Stimulated activated CD8-positive, alpha-beta memory T cell treated with anti-CD3 and anti-CD28 coated beads, Interleukin-12 subunit alpha, Interleukin-12 subunit beta, amount 100 ng/mL, for 4 hours (primary cell): ENCODE data around the gene PRR22.
"Not testable (repeated sequence)": the region's sequence is repeated elsewhere in the genome, so short reads cannot be mapped to it uniquely, and the experiment has no call there.

Experiments used
- DNase-seq: peaks from one replicate; pipeline ENCODE4 v3.0.0-alpha.2; 2020; ENCODE audit warnings: low read depth

The PRR22 gene

DNA sequence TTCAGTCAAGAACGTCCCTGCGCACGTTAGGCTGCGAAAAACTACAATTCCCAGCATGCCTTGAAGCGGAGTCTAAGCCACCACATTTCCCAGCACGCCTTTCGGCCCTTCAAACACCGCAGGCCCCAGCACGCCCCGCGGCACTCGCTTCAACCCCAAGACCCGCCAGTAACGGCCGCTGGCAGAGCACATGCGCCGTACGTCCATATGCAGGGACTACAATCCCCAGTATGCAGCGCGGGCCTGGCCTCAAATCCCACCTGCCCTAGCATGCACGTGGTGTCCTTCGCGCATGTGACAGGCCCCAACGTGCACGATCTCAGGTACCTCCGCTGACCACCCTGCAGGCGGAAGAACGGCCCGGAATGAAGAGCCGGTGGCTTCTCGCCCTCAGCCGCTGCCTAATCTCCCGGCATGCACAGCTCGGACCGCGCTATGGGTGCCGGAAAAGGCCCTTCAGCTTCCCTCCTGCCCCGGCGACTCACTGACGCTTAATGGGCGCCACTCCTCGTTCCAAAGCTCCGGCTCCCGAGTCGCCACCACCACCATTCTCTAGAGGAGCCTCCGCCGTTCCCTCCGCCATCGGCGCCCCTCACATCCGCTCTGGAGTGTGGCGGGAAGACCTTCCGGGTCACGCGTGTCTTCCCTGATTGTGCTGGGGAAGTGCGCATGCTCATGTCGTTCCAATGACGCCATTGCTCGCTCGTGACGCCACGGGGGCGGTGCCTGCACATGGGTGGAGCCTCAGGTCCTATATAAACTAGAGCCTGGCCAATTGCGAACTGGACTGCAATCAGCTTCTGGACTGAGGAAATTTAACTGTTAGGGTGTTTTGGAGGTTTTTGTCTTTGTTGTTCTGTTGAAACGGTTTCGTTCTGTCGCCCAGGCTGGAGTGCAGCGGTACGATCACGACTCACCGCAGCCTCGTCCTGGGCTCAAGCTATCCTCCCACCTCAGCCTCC lies 6.3 kb upstream of the PRR22 start, which contains the start of gene DUS3L:
DUS3L (minus strand) TSS at position 605 of the 962 bp plus-strand sequence; CDS start at position 583, 22 bp downstream.
- DNase-seq: peak; percentile 87

DNA sequence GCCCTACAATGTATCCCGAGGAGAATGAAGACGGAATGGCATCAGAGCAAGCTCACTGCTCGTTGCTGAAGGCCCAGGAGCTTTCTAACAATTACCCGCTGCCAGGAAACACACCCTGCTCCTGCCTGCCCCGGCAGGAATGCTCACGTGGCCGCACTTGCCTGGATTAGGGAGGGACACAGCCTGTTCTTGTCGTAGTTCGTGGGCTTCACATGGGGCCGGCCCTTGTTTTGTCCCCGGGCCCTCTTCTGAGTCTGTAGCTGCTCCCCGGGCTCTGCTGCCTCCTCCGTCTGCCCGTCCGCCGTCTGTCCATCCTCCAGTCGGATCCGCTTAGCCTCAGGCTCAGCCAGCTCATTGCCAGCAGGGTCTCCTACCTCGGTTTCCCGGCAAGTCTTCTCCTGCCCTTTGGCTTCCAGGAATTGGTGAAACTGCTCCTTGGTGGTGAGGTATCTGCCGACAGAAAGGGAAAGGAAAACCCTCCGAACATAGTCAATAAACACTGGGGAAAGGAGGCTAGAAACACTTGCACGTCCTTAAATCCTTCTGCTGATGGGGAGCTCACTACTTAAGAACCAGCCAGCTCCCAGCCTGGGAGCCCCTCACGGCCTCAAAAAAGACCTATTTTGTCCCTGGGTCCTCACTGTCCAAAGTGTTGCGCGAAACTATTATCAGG lies 5.5 kb upstream of the PRR22 start:
- DNase-seq: no peak

DNA sequence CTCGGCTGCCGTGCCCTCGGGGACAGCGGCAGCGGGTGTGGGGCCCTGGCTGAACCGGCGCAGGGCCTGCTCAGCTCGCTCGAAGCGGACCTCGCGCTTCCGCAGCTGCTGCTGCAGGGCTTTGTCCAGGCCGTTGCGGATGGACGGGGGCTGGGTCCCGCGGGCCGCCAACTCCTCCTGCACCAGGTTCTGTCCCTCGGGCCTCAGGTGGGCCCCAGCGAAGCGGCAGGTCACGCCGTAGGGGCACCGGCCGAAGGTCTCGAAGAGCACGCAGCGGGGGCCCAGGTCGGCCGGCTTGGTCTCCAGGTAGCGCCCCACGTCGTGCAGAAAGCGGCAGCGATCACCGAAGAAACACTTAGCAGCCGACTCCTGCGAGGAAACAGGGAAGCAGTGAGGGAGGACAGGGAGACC lies 4.8 kb upstream of the PRR22 start:
- no peak for DNase-seq

DNA sequence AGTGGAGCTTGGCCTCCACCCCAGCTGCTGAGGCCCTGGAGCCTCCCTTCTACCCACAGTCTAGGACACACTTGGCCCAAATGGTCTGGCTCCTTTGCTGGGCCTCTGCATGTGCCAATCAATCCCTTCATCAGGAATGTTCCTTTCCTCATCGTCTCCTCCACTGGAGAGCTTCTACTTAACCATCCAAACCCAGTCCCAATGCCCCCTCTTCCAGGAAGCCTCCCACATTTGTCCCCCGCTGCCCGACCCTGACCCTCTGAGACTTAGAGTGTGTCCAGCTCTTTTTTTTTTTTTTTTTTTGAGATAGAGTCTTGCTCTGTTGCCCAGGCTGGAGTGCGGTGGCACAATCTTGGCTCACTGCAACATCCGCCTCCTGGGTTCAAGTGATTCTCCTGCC lies 3.9 kb upstream of the PRR22 start:
- no peak for DNase-seq

- DNase-seq: no peak
Observed at GRCh38 chr19:5787409-5788182, 3.0 kb upstream of the PRR22 start.

DNA sequence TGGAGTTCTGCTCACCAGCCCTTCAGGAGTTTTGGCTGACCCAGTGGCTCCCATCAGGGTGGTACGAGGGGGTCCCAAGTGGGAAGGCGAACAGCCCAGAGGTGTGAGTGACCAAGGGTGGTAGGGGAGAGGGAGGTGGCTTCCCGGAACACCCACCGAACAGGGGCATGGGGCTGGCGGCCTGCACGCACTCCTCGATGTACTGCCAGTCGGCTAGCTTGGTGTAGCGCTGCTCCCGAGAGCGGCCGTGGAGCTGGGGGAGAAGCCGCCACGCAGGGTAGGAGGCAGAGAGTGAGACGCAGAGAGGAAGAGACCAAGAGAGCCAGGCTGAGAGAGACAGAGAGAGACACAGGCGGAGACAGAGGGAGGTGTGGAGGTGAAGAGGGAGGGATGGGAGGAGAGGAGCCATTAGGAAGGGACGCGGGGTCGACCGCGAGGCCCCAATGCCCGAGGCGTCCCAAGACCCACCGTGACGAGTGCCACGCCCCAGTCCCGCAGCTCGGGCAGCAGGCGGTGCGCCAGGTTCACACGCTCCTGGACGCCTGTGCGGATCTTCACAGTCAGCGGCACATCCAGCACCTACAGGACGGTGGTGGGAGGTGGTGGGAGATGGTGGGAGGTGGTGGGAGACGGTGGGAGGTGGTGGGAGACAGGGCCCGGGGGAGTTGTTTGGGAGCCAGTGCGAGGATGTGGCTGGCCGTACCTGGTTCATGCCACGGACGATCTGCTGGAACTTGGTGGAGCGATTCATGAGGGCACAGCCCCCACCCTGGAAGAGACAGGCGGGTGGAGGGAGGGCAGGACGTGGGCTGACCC lies 2.3 kb upstream of the PRR22 start:
- DNase-seq: no peak

- no peak for DNase-seq
Observed at GRCh38 chr19:5785423-5785822, 877 bp upstream of the PRR22 start.

DNA sequence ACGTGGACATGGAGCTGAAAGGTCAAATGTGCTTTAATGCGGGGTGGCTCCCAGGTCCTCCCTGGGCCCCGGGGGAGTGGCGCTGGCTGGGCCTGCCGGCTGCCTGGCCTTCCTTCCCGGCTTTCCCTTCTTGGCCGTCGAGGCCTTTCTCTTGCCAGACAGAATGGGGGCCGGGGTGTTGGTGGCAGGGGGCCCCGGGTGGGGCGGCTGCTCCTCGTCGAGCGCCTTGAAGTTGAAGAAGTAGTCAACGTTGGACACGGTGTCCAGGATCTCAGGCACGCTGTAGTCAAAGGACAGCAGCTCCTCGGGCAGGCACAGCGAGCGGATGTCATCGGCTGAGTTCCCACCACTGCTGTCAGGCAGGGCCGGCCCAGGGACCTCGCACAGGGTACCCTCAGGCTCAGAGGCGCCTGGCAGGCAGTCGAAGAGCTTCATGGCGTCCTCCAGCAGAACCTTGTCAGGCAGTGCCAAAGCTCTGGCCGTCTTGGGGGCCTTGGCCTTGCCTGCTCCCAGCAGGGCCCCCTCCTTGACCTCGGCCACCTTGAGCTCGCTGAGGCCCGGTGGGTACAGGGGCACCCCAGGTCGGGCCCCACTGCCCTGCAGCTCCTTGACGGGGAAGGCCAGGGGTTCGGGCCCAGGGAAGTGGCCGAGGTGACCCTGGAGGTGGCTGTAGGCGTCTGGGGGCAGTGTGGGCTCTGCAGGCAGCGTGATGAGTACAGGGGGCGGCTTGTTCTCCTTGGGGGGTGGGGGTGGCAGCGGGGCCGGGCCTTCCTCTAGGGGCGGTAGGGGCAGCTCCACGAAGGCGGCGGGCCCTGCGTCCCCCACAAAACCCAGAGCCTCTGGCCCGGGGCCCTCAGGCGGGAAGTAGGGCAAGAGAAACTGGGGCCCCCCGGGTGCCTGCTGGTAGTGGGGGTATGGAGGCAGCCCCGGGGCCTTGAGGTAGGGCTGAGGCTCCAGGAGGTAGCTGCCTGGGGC lies 1.3 kb downstream of the PRR22 start:
- no peak for DNase-seq

GRCh38 chr19:5782322-5782721 lies 2.2 kb downstream of the PRR22 start:
- DNase-seq: no peak

- DNase-seq: not testable (repeated sequence)
Observed at GRCh38 chr19:5780916-5781315, 3.6 kb downstream of the PRR22 start.

DNA sequence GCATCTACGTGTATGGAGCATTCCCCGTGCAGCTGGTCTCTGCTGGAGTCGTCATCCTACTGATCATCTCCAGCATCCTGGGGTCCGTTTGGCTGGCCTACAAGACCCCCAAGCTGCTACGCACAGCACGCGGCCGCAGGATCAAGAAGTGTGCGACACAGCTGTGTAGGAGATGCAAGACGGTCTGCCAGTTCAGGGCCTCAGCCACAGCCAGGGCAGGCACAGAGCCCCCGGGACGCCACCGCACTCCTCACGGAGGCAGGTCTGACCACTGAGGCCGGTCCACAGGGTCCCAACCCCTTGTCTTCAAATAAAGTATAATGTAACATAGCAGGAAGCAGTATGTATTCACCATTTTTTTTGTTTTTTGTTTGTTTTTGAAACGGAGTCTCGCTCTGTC lies 6.1 kb downstream of the PRR22 start:
- no peak for DNase-seq

DNA sequence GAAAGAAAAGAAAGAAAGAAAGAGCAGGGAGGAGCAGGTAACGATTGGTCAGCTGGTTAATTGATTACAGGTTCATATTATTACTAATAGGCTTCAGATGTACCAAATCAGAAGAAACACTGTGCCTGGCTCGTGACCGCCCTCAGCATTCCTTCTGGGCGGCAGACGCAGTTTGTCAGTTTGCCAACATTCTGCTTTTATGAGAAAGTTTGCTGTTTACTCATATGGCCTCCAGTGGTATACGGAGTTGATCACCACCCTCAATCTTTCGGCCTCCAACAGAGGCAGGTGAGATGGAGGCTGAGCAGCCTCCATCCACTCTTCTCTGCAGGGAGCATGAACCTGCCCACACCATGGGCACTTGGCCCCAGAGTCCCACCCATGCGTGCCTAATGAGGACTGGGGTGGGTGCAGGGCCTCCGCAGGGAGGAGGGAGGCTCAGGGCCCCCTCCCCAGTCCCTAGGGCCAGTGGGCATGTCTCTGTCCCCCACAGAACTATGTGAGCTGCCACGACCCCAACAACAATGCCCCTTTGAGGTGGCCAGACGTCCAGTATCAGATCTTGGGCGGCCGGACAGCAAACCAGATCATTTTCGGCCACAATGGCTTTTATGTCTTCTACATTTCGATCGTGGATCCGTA lies 8.8 kb downstream of the PRR22 start:
- no peak for DNase-seq

DNA sequence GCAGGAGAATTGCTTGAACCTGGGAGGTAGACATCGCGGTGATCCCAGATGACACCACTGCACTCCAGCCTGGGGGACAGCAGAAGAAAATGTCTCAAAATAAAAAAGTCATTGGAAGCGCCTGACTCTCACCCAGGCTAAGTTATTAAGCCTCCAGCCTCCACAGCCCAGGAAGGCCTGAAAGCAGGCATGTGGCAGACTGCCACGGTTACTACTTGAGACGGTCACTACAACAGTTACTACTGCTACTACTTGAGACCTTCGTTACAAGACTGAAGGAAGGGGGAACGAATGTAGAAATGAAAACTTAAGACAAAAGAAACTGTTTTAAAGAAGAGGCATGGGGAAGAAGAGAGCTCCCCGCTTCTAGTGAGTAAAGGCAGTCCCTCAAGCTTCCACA lies 9.6 kb downstream of the PRR22 start:
- DNase-seq: no peak

GRCh38 chr19:5773276-5773675 lies 11.3 kb downstream of the PRR22 start:
- no peak for DNase-seq

- DNase-seq: no peak
Observed at GRCh38 chr19:5772416-5772815, 12.1 kb downstream of the PRR22 start.

DNA sequence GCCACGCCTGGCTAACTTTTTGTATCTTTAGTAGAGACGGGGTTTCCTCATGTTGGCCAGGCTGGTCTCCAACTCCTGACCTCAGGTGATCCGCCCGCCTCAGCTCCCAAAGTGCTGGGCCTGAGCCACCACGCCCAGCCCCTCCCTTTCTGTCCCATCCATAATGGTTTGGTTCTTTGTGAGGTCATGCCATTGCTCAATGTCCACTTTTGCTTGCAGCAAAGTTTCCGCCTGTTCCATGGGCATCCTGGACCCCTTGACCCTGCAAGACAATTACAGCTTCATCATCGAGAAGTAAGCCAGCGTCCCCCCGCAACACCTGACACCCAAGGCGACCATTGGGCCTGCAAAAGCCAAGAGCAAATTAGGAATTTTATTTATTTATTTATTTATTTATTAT lies 16.6 kb downstream of the PRR22 start:
- no peak for DNase-seq

DNA sequence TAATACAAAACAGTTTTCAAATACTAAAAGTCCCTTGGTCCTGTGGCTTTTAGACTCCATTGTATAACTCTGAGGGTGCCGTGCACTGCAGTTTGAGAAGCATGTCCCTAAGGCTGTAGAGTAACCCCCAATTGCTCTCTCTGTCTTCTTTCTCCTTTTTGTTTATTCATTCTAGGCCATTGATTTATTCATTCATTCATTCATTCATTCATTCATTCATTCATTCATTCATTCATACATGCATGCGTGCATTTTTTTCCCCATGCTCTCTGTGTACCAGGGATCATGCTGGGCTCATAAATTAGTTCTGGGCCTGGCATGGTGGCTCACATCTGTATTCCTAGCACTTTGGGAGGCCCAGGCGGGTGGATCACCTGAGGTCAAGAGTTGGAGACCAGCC lies 19.3 kb downstream of the PRR22 start:
- no peak for DNase-seq

- DNase-seq: no peak
Observed at GRCh38 chr19:5762608-5763217, 21.8 kb downstream of the PRR22 start.

DNA sequence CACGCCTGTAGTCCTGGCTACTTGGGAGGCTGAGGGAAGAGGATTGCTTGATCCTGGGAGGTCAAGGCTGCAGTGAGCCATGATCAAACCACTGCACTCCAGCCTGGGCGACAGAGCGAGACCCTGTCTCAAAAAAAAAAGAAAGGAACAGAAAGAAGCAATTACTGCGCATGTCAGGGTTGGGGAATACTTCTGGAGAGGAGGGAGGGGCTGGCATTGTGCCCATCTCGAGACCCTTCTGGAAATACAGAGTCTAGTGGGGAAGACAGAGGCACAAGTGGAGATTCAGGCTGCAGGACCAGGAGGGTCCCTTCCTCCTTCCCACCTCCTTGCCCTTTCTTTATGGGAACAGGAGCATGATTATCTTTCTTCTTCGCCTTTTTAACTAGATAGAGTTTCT lies 30.8 kb downstream of the PRR22 start:
- DNase-seq: no peak
